T-helper 1 cell treated with Interleukin-12 subunit alpha and Interleukin-12 subunit beta and Interleukin-4 antibody, amounts not matched to agents 30 ng/mL and 1 ng/mL, for 36 hours (primary cell): ENCODE data around the gene RNFT2. TPM values are rescaled to one million over a fixed set of nuclear protein-coding genes. Genes with fewer than 3 reads are reported as not detected.

Source experiments
- intact Hi-C: fragments of 100-400 bp; cut with micrococcal nuclease; formaldehyde crosslinking; loops from one replicate; pipeline ENCODE4 v1.15.1; 2024
- total RNA-seq: library from RNA; stranded (reverse); gene quantifications from 2 replicates; pipeline ENCODE4 v1.2.3, GENCODE V29; 2022

Gene RNFT2
- total RNA-seq, 1 donor from 2014 or later = 7.5 TPM

DNA sequence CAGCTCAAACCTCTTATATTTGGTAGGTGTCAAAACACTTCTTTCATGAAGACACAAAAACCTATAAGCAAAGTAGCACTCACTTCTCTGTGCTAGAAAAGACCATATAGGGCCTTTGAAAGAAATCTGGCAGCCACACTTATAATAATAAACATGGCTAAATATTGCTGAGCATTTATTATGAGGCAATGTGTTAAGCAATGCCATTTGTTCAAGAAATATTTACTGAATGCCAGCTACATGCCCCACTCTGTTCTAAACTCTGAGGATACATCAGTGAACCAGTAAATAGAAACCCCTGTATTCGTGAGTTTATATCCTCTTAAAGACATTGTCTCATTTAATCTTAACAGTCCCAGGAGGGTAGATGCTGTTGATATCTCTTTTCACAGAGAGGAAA, 52.0 kb downstream of the RNFT2 start:
- intact Hi-C loops = no loop called here

DNA sequence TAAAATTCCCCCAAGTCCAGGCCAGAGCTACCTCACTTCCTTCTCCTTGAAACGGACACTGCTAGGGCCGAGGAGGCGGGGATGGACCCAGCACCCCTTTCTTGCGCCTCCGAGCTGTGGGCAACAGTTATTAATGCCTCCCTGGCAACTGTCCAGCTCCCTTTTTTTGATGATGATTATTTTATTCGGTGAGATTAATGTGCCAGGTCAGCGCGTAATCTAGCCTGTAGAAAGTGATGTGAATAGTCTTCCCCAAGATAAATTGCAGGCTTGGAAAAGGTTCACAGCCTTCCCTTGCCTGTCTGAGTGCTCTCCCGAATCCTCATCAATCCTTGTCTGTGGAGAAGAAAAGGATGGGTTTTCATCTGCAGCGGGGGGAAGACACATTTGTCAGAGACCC, 54.3 kb downstream of the RNFT2 start:
- intact Hi-C loops = no loop called here

DNA sequence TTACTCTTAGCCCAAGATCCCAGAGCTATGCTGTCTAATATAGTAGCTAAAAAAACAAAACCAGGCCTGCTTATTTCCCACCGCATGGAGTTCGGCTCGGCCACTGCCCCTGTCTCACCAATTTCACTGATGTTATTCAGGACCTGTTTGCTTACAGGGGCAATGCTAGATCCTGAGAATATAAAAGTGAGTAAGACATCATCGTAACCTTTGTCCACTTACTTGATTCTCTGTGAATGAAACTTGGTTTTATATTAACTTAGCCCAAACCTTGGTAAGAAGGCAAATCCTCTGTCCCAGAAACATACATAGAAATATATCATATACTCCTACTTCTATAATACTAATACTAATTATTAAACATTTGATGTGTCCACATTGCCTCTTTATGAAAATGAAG, 56.6 kb downstream of the RNFT2 start:
- intact Hi-C loops = no loop called here

DNA sequence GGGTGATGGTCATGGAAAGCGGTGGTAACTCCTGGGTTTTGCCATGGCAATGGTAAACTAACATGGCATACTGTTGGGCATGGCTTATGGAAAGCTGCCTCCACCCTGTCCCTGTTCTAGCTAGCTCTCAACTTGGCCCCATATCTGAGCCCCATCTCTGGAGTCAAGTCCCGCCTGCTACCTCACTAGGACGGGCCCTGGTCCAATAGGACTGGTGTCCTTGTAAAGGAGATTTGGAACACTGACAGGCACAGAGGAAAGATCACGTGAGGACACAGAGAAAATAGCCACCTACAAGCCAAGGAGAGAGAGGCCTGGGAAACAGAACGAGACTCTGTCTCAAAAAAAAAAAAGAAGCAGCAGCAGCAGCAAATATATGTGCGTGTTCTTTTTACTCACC, 59.8 kb downstream of the RNFT2 start:
- intact Hi-C loops = no loop called here

DNA sequence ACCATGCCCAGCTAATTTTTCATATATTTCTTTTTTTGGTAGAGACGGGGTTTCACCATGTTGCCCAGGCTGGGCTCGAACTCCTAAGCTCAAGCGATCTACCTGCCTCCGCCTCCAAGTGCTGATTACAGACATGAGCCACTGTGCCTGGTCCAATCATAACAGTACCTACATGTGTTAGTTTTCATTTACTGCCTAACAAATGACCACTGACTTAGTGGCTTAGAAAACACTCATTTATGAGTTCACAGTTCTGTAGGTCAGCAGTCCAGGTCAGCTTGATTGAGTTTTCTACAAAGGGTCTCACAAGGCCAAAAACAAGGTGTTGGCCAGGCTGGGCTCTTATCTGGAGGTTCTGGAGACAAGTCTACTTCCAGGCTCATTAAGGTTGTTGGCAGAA, 60.6 kb downstream of the RNFT2 start:
- intact Hi-C loops = no loop called here

DNA sequence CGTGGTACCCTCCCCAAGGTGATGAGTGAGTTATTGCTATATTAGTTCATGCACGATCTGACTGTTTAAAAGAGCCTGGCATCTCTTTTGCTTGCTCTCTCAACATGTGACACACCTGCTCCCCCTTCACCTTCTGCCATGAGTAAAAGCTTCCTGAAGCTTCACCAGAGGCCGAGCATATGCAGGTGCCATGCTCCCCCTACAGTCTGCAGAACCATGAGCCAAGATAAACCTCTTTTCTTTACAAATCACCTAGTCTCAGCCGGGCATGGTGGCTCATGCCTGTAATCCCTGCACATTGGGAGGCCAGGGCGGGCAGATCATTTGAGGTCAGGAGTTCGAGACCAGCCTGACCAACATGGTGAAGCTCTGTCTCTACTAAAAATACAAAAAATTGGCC, 61.8 kb downstream of the RNFT2 start:
- intact Hi-C loops = no loop called here

DNA sequence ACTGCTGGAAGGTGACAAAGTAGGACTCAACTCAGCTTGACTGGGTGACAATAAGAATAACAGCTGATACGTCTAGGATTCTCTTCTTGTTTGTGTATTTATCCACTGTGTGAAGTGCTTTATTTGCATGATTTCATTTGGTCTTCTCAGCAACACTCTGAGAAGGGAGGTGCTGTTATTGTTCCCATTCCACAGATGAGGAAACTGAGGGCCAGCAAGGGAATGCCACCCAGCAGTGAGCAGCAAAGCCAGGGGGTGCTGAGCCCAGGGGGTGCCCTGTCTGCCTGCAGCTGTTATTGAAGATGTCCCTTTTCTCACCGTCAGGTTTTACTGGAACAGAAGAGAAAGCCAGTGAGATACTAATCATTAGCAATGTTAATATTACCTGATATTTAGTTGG, 62.8 kb downstream of the RNFT2 start:
- intact Hi-C loops = no loop called here

DNA sequence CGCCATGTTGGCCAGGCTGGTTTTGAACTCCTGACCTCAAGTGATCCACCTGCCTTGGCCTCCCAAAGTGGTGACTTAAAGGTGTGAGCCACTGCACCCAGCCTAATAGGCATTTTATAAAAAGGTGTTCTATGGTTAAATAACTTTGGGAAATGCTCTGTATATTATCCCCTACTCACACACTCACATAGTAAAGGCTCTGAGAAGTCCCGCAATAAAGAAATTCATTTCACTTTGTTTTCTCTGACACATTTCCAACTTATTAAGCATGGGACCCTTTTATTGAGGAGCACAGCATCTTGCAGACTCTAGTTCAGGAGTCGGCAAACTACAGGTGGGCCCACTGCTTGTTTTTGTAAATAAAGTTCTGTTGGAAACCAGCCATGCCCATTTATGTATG, 63.9 kb downstream of the RNFT2 start:
- intact Hi-C loops = no loop called here

DNA sequence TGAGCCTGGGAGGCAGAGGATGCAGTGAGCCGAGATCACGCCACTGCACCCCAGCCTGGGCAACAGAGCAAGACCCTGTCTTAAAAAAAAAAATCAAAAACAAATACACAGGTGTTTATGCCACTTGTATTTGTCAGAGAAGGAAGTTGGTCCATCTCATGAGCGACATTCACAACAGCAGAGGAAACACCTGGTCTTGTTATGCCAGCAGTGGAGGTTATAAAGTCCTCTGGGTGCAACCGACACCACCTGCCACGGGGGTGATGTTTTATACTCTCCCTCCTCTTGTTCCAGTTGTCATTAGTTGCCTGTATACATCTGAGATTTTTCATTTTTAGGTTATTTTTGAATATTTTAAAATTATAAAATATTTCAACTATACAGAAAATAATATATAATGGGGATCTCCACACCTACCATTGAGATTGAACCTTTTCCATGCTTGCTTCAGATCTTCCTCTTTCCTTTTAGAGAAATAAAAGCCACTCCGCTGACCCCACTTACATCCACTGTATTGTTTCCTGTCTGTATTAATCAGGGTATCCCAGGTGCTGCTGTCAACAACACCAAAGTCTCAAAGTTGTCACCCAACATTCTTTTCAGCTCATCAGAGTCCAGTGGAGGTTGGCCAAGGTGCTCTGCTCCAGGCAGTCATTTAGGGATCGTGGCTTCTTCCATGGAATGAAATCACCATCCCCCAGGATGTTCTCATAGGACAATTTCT, 65.1 kb downstream of the RNFT2 start:
- intact Hi-C loops = no loop called here

DNA sequence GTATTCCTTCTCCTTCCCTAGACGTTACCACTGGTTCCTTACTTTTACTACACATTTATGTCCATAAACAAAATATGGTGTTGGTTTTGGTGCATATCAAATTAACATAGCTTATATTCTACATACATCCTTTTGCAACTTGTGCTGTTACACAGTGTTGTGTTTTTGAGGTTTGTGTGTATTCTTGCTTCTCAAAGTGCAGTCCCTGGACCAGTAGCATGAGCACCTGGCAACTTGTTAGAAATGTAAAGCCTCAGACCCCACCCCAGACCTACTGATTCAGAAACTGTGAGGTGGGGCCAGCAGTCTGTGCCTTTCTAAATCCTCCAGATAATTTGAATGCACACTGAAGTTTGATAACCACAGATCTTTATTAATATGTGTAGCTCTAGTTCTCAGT, 65.9 kb downstream of the RNFT2 start:
- intact Hi-C loops = no loop called here

DNA sequence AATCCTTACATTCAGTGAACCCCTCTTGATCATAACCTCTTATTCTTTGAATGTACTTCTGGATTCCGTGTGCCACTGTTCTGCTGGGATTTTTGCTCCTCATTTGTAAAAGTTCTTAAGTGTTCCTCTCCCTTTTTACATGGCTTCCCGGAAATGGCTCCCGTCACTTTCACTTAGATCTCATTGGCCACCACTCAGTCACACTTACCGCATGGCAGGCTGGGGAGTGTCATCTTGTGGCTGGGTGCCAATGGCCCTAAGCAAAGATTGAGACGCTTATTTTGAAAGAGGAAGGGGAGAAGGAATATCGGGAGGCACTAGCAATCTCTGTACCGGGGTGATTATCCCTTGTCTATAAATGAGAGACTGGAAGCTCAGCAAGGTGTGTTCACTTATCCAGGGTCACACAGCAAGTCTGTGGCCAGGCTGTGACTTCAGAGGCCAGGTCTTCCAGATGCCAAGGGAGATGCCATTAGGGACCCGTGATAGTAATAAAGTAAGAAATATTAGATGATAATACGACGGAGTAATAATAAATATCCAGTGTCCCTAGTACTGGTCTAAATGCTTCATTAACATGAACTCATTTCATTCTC, 68.8 kb downstream of the RNFT2 start:
- intact Hi-C loops = no loop called here

DNA sequence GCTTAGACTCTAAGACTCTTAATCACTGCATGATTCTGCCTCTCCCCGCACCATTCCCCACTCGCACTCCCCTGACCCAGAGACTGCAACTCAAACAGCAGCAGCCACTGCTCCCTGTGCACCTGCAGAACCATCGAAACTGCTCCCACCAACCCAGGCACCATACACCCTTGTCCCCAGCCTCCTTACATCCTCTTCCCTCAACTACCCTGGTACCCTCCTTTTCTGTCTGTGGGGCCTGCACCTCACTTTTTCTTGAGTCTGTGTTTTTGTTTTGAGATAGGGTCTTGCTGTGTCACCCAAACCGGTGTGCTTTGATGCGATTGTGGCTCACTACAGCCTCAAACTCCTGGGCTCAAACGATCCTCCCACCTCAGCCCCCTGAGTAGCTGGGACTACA, 69.4 kb downstream of the RNFT2 start:
- intact Hi-C loops = no loop called here

DNA sequence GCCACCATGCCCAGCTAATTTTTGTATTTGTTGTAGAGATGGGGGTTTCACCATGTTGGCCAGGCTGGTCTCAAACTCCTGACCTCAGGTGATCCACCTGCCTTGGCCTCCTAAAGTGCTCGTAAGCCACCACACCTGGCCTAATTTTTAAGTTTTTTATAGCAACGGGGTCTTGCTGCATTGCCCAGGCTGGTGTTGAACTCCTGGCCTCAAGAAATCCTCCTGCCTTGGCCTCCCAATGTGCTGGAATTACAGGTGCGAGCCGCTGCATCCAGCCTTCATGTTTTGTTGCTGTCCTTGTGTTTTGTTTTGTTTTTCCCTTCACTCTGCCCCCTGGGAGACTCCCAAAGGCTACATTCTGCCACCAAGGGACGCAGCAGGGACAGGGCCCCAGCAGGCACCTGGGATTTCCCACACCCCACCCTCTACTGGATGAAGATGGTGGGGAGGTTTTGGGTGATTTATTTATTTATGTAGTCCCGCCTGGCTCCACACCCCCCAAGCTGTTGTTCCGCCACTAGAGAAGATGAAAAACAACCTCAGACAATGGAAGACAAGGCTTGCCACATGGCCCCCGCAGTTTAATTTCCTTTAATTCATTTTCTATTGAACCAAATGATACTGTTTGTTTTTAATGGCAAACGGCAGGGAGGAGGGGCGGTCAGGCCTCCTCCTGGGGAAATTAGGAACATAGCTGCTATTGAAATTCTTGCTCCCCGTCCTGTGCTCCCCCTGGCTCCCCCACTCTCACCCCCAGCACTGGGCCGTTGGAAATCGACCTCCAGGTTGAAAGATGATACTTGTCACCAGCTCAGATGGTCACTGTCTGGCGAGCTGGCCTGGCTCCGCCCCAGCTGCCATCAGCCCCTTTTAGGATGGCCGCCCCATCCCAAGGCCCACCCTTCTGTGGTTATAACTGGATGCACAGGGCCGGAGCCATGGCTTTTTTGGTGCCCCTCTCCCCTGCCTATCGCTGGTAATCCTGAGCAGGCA, 70.3 kb downstream of the RNFT2 start:
- intact Hi-C loops = no loop called here

DNA sequence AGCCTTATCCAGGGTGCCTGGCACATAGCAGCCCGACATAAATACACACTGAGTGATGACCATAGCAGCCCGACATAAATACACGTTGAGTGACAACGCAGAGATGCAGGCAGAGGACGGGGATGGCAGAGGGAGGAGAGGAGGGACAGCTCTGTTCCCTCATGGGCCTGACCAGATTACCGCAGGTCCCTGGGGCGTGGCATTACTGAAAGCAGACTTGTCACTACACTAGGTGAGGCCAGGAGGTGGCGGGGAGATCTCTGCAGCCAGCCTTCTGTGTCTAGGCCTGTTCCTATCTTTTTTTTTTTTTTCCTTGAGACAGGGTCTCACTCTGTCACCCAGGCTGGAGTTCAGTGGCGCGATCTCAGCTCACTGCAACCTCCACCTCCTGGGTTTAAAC, 74.1 kb downstream of the RNFT2 start:
- intact Hi-C loops = no loop called here

DNA sequence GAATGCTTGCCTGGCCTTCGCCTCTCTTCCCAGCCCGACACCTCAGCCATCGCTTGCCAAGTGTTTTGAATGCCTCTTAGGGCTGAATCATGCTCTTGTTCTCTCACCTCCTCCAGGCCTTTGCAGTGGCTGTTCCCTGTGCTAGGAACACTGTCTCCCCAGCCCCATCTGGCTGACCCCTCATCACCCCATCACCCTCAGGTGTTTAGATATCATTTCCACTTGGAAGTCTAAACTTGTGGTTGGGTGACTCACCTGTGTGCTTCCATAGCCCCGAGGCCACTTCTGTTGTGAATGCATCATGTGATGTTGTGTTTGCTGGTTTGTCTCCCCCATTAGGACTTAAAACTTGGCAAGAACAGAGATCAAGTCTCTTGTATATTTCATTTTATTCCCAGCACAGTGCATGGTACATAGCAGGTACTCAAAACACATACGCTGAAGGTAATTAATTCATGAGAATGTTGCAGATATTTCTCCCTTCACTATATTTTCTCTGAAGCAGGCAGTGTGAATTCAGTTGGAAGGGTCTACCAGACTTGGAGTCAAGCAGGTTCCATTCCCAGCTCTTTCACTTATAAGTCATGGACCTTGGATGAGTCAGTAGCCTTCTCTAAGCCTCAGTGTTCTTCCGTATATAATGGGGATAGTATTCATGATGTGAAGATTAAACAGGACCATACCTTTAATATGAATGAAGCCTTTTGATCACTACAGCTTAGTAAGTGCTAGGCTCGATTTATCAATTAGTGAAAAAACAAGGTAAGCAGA, 75.3 kb downstream of the RNFT2 start:
- intact Hi-C loops = no loop called here

DNA sequence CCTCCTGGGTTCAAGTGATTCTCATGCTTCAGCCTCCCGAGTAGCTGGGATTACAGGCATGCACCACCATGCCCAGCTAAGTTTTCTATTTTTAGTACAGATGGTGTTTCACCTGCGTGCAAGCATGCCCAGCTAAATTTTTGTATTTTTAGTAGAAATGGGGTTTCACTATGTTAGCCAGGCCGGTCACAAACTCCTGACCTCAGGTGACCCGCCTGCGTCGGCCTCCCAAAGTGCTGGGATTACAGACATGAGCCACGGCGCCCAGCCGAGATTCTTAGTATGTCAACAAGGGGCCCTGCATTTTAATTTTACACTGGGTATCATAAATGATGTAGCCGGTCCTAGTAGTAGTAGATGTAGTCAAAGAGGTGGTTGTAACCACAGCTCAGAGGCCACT, 76.7 kb downstream of the RNFT2 start:
- intact Hi-C loops = loop anchor here (5.0 kb wide), 2 partner anchors 537 to 1203 kb away; partner anchors contain the start of genes MED13L and RFC5

DNA sequence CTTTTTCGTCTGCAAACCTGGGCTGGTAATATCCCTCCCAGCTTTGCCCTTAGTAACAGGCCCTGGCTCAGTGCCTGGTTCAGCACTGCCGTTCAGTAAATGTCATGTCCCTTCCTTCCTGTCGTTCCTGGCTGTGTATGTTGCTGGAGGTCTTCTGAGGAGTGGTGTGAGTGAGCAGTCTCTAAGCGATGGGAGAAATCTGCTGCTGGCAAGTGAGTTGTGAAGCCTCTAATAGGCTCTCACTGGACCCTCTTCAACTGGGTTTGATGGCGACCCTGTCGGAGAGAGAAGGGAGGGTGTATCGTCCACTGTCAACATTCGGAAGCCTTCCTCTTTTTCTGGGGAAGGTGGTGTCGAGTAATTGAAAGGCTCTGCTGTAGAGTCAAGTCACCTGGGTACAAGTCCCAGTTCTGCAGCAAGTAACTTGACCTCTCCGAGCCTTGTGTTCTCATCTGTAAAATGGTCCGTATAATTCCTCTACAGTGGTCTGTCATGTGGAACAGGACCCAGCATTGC, 80.3 kb downstream of the RNFT2 start:
- intact Hi-C loops = loop anchor here (1.0 to 5.0 kb wide), 7 partner anchors 142 to 1554 kb away; partner anchors contain the start of genes FBXO21, MED13L, RFC5 and TAOK3

DNA sequence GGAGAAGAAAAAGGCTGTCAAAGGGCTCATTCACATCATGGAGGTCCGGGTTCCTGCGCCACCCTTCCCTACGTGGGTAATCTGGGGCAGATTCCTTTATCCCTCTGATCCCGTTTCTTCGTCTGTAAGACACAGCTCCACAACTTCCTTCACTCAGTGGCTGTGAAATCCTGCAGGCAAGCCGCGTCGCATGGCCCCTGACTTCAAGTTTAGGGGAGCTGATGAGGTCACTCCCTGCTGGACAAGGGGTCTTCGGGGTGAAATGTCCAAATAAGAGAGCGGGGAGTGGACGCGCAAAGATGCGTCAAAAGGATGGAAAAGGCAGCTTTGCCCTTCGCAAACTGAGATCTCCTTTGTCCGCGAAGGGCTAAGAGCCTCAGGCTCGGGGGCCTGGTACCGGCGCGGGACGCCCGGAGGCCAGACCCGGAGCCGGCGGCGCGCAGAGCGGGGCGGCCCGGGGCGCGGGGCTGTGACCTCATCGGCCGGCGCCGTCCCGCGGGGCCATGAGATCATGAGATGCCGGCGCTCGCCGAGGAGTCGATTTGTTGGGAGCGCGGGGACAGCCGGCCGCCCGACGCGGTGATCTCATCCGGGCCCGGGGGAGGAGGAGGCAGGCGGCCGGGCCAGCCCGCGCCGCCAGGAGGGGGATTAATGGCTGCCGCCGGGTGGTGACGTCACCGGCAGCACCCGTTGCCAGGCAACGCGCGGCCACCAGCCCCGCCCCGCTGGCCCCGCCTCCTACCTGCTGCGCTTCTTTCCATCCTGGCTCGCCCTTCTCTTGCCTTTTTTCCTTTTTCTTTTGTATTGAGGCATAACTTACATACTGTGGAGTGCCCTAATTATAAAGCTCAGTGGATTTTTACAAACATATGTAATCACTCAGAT, 81.1 kb downstream of the RNFT2 start:
- intact Hi-C loops = loop anchor here (1.0 to 5.0 kb wide), 13 partner anchors 81 to 1554 kb away; partner anchors contain the start of genes FBXO21, FBXW8, MAP1LC3B2 and MED13L

DNA sequence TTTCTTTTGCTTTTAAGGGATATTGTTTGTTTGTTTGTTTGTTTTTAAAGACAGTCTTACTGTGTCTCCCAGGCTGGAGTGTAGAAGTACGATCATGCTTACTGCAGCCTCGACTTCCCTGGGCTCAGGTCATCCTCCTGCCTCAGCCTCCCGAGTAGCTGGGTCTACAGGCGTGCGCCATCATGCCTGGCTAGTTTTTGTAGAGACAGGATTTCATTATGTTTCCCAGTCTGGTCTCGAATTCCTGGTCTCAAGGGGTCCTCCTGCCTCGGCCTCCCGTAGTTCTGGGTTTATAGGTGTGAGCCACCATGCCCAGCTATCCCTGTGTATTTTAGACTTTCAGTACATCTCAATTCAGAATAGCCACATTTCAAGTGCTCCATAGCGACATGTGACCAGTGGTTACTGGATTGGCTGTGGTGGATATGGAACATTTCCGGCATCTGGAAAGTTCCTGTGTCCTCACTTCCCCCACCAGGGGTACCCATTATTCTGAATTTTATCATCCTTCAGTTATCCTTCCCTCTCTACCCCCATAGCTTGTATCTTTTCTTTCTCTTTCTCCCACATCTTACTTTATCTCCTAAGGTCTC, 82.0 kb downstream of the RNFT2 start:
- intact Hi-C loops = no loop called here
